ENCODE data around the gene ALK.

Gene ALK

GRCh38 chr2:29519338-29519925 is 402.0 kb downstream of the ALK start:
- peak; percentile 67 for DNase-seq (ENCODE audit: extremely low read depth, low read depth)
- no peak for TF ChIP-seq CTCF (IDR thresholded peaks at IDR 0.05; ENCODE audit: low read depth, low read length)

- TF ChIP-seq CTCF (IDR thresholded peaks at IDR 0.05; ENCODE audit: low read depth, low read length) = no peak
These were observed 402.6 kb downstream of the ALK start for GRCh38 chr2:29518646-29519337.

GRCh38 chr2:29518010-29518409 is 403.4 kb downstream of the ALK start:
- peak; percentile 42 for DNase-seq (ENCODE audit: extremely low read depth, low read depth)
- no peak for TF ChIP-seq CTCF (IDR thresholded peaks at IDR 0.05; ENCODE audit: low read depth, low read length)

More at GRCh38 chr2:29518646-29519337, 402.6 kb downstream of the ALK start:
- DNase-seq (ENCODE audit: extremely low read depth, low read depth) = no peak

- TF ChIP-seq CTCF (IDR thresholded peaks at IDR 0.05; ENCODE audit: low read depth, low read length) = no peak
- DNase-seq (ENCODE audit: extremely low read depth, low read depth) = no peak
These were observed 404.0 kb downstream of the ALK start for GRCh38 chr2:29517413-29517812.

- no peak for TF ChIP-seq CTCF (IDR thresholded peaks at IDR 0.05; ENCODE audit: low read depth, low read length)
- DNase-seq (ENCODE audit: extremely low read depth, low read depth) = no peak
These were observed 404.6 kb downstream of the ALK start for GRCh38 chr2:29516767-29517166.

- DNase-seq (ENCODE audit: extremely low read depth, low read depth) = no peak
- TF ChIP-seq CTCF (IDR thresholded peaks at IDR 0.05; ENCODE audit: low read depth, low read length) = no peak
These were observed 411.5 kb downstream of the ALK start for GRCh38 chr2:29509878-29510277.

- TF ChIP-seq CTCF (IDR thresholded peaks at IDR 0.05; ENCODE audit: low read depth, low read length) = no peak
- no peak for DNase-seq (ENCODE audit: extremely low read depth, low read depth)
These were observed 412.0 kb downstream of the ALK start for GRCh38 chr2:29509397-29509796.

Data from AG09319 (cell line).